Epithelial cell of esophagus (primary cell): Measurements from ENCODE around the gene KRT71.

Source experiments
- DNase-seq: peaks from one replicate; pipeline ENCODE4 v3.0.0; 2010; ENCODE audit warnings: low read depth
- H3K4me3 ChIP-seq: 2 replicates; pipeline ENCODE4 v1.5.1; 2011; ENCODE audit warnings: mild to moderate bottlenecking, low read length, control low read depth
- TF ChIP-seq, protein P1 (sequence below): IDR thresholded peaks from 2 replicates; pipeline ENCODE4 v1.5.1; 2011; ENCODE audit warnings: low read depth, mild to moderate bottlenecking, low read length, control low read depth, inconsistent platforms; ENCODE audit not compliant: insufficient read depth; ENCODE audit errors: missing control alignments

The KRT71 gene

DNA sequence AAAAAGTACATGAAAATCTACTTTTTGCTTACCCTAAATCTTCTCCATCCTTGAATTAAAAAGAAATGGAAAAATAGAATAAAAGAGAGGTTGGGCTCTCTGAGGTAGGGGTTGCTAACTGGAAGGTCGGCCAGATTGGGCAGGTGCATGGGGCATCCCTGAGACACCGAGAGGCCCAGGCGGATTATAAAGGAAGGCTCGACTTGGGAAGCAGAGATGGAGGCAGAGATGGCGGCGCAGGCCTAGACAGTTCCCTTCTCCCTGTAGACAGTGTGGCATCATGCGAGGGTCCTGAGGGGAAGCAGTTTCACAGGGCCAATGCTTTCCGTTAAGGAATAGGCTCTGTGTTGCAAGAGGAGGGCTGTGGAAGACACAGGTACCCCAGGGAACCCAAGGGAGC, 24.4 kb upstream of the KRT71 start:
- no peak for DNase-seq
- no peak overlapping the region for H3K4me3 ChIP-seq
- TF ChIP-seq, protein P1, sequence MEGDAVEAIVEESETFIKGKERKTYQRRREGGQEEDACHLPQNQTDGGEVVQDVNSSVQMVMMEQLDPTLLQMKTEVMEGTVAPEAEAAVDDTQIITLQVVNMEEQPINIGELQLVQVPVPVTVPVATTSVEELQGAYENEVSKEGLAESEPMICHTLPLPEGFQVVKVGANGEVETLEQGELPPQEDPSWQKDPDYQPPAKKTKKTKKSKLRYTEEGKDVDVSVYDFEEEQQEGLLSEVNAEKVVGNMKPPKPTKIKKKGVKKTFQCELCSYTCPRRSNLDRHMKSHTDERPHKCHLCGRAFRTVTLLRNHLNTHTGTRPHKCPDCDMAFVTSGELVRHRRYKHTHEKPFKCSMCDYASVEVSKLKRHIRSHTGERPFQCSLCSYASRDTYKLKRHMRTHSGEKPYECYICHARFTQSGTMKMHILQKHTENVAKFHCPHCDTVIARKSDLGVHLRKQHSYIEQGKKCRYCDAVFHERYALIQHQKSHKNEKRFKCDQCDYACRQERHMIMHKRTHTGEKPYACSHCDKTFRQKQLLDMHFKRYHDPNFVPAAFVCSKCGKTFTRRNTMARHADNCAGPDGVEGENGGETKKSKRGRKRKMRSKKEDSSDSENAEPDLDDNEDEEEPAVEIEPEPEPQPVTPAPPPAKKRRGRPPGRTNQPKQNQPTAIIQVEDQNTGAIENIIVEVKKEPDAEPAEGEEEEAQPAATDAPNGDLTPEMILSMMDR = no peak

- DNase-seq = no peak
- H3K4me3 ChIP-seq = no peak overlapping the region
- TF ChIP-seq, protein P1 = no peak
Measured at GRCh38 chr12:52575948-52576347, 23.0 kb upstream of the KRT71 start.

- no peak overlapping the region for H3K4me3 ChIP-seq
- DNase-seq = no peak
Measured at GRCh38 chr12:52575256-52575655, 22.3 kb upstream of the KRT71 start.

DNA sequence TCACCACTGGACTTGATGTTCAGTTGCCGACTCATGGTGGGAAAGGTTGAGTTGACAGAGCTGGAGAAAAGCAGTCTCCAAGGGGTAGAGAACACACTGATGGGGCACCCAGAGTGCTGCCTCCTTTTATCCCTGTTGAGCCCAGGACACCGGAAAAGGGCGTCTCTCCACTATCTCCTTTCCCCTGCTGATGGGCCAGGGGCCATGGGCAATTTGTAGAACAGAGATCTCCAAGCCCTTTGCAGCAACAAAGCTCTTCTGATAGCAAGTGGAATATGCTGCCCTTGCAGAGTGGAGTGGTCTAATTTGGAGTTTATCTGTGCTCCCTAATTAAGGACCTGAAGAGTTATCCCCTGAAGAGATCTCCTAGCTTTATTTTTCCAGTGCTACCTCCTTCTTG, 20.8 kb upstream of the KRT71 start, which contains the start of gene KRT74:
Gene KRT74, minus strand, starts transcription at position 101 of the 400 bp plus-strand sequence. Its CDS starts 66 bp downstream, at position 35.
- TF ChIP-seq, protein P1 = no peak
- no peak within 1 kb of the TSS for H3K4me3 ChIP-seq
- no peak for DNase-seq

More at GRCh38 chr12:52575256-52575655, 22.3 kb upstream of the KRT71 start:
- TF ChIP-seq, protein P1 = no peak

- TF ChIP-seq, protein P1 = no peak
- DNase-seq = no peak
- H3K4me3 ChIP-seq = no peak overlapping the region
Measured at GRCh38 chr12:52573306-52573705, 20.4 kb upstream of the KRT71 start.

DNA sequence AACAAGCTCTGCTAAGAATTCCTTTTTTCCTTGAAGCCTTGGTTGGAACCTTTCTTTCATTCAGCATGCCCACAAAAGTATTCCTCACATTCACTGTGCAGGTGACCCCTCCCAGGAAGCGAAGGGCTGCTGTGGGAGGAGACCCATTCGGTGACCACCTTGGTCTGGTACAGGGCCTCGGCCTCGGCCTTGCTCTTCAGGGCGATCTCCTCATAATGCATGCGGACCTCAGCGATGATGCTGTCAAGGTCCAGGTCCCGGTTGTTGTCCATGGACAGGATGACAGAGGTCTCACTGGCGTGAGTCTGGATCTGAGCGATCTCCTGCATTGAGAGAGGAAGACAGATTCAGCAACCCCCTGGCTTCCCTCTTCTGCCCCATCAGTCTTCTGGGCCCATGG, 17.6 kb upstream of the KRT71 start:
- no peak for DNase-seq
- TF ChIP-seq, protein P1 = no peak
- no peak overlapping the region for H3K4me3 ChIP-seq

GRCh38 chr12:52568111-52568510, 15.2 kb upstream of the KRT71 start:
- DNase-seq = no peak
- TF ChIP-seq, protein P1 = no peak
- no peak overlapping the region for H3K4me3 ChIP-seq
